HG03175 (cell line): ENCODE results near the gene DUSP8.

Experiments
- ATAC-seq: cut with Tn5 transposase; IDR thresholded peaks from one replicate; pipeline ENCODE4 v1.9.1; 2021; ENCODE audit warnings: mild to moderate bottlenecking, moderate library complexity; ENCODE audit not compliant: unreplicated experiment

The DUSP8 gene

GRCh38 chr11:1556278-1556902 is 15.7 kb downstream of the DUSP8 start:
- ATAC-seq = no peak

DNA sequence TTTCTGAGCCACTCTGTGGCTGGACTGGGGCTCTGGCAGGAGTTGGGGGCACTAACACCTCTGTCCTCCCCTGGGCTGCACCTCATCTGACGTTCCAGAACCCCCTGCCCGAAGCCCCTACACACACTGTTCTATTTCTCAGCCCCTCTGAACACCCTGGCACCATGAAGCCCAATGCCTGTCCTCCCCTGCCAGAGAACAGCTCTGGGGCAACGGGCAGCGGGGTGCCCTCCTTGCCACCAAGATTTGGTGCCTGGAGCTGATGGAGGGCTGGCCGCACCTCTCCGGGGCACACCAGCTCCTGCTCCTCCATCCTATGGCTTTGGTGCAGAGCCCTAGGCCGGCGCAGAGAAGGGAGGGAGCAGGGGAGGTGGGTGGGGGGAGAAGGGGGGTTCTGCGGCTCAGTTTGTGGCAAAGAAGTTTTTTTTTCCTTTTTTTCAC is 16.3 kb downstream of the DUSP8 start:
- no peak for ATAC-seq

DNA sequence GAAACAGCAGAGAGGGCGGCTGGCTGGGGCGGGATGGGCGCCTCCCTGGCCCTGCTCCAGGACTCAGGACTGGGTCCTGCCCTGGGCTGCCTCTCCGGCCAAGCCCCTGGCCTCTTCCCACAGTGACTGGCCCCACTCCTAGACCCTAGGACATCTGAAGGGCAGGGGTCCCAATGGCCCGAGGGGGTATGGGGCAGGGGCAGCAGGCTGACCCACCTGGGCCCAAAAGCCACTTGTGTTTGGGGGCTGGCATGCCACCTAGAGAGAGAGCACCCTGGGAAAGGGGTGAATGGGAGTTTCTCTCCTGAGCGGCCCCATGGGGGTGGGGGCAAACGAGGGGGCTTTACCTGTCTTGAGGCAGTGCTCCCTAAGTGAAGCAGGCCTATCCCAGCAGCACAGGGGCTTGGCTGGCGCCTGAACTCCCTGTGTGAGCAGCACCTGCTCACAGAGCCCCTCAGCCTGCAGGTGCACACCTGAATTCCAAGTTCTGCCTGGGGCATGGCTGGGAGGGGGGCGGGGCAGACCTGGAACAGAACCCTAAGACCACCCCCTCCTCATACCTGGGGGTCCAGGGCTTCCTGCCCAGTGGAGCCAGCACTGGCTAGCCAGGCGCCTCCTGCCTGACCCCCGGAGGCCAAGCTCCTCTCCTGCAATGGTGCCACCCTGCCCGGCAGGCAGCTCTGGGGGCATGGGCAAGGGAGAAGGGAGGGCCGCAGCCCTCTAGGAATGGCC is 16.9 kb downstream of the DUSP8 start:
- ATAC-seq = no peak

DNA sequence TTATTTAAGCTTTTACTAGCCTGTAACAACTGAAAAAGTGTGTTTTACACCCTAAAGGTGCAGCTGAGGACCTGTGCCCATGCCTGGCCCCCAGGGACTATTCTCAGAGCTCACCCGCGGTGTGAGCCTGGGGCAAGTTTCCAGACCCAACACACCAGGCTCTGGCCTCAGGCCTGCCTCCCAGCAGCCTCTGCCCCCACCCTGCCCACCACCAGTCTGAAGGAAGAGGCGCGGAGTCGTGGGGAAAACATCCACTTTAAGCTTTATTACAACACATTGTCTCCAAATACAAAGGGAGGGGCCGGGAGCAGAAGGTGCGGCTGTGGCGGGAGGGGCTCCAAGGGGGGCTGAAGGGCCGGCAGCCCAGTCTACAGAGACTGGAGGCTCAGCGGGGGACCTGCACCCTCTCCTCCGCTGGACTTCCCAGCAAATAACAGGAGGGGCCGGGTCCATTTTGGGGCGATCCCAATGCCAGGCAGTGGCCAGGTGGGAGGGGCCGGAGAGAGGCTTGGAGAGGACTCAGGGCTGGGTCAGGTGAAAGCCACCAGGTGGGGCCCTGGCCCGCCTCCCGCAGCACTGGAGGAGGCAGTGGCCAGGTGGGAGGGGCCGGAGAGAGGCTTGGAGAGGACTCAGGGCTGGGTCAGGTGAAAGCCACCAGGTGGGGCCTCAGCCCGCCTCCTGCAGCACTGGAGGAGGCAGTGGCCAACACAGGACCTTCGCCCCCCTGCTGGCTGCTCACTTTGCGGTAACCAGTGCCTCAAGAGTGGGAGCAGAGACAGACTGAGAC is 18.1 kb downstream of the DUSP8 start:
- ATAC-seq = no peak

- ATAC-seq = no peak
These were observed 22.4 kb downstream of the DUSP8 start for GRCh38 chr11:1549338-1550330.

DNA sequence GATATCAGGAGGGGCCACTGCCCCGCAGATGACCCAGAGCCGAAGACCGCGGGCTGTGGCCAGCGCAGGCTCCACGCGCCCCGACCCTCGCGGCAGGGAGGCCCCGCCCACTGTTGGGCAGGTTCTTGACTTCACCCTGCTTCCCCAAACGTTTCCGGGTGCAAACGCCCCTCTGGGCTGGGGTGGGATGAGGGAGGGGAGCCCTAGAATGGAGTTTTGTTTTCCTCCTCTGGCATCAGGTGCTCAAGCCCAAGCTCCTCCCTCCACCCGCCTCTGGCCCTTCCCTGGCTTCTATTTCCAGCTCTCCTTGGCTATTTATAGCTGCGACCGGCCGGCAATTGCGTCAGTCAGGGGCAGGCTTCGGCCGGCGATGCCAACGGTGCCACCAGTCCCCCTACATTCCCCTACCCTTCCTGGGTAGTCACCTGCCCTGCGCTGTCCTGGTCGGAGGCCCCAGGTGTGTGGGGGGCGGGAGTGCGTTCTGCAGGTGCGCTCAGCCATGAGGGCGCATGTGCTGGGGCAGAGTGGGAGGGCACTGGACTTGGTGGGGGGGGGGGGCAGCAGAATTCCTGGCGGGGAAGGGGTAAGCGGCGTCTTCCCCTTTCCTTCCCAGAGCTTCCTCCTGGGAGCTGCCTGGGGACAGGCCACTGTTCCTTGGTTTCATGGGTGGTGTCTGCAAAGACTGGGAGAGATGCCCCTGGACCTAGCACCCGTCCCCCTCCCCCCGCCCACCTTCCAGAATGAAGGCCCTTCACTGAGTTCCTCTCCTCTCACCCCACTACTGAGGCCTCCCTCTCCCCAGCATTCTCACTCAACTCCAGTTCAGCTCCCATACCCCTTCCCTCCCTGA is 23.6 kb downstream of the DUSP8 start:
- no peak for ATAC-seq

- no peak for ATAC-seq
These were observed 24.5 kb downstream of the DUSP8 start for GRCh38 chr11:1547467-1548098.

- ATAC-seq = no peak
These were observed 25.3 kb downstream of the DUSP8 start for GRCh38 chr11:1546536-1547466.

DNA sequence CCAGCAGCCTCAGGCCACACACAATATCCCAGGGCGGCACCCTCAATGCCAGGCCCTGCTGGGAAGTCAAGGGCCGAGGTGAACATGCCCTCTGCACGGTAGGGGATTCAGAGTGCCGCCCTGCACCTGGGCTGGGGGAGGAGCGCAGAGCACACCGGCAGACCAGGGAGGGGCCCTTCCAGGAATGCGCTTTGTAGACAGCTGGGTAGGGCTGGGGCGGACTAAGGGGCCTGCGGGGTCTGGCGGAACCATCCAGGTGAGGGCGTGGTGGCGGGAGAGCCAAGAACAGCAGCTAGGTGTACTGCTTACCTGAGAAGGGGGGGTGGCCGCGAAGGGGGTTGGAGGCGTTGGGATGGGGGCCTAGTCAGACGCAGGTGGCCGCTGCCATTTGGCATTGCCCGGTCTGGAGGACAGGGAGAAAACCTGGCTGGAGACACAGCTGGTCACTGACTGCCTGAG is 26.0 kb downstream of the DUSP8 start:
- ATAC-seq = no peak

- no peak for ATAC-seq
These were observed 26.6 kb downstream of the DUSP8 start for GRCh38 chr11:1545432-1545831.

- no peak for ATAC-seq
These were observed 27.5 kb downstream of the DUSP8 start for GRCh38 chr11:1544536-1544935.

DNA sequence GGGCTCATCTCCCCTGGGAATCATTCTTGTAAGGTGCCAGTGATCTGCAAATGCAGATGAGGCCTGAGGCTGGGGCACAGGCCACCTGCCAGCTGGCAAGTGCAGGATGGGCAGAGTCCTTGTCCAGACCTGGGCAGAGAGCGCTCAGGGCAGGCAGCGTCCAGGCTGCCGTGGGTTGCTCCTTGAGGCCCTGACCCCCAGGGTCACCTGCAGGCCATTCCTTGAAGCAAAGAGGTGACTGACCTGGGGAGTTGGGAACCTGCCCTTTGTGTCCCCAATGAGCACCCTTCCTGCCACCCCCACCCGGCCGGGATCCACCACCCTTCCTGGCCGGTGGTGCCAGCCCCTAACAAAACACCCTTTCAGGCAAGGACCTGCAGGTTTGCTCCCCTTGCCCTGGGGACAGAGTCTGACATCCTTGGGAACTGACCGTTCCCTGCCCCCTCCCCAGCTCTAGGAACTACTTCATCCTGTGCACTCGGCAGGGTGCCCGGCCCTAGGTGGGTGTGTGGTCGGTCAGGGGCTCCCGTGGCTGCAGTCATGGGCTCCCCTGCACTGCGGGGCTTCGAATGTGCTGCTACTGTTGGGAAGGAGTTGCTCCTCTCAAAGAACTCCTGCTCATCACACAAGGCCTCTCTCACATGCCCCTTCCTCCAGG is 28.3 kb downstream of the DUSP8 start:
- ATAC-seq = no peak

DNA sequence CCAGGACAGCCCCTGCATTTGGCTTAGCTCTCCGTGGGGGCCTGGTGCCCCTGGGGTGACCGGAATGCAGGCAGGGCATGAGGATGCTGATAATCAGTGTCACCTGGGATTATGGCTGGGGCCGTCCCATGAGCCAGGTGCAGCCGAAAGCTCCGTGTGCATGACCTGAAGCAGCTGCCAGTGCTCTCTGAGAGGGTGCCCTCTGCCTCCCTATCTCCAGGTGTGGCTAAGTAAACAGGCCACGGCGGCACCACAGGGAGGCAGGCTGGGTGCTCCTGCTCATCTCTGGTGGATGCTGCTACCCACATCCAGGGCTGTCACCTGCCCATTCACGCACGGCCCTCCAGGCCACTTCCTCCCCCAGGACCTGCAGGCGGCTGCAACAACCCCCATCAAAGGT is 29.8 kb downstream of the DUSP8 start:
- no peak for ATAC-seq

DNA sequence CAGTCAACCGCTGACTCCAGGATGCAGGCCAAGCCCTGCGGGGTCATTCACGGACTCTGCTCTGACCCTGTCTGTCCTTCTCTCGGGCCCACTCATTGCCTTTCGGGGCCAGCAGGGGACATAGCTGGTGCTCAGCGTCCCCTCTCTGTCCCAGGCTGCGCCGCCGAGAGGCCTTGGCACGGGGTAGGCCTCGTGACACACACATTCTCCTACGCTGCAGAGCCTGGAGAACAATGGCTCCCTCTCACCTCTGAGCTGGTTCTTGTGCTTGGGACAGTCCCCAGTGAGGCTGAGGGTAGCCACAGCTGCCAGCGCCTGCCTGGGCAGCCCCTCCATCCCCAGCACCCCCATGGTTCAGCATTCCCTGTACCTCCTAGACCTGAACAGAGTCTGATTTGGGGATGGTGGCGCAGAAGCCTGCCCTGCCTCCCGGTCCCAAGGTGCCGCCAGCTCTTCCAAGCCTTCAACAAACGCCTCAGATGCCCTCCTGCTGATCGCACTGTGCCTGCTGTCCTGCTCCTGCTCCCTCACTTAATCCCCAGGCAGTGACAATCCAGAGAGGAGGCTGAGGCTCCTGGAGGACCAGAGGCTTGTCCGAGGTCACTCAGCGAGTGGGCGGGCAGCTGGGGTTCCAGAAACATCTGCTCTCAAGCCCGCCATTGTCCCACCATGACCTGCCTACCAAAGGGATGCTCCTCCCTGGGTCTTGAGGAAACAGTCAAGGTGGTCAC is 30.4 kb downstream of the DUSP8 start:
- ATAC-seq = no peak

- no peak for ATAC-seq
These were observed 32.0 kb downstream of the DUSP8 start for GRCh38 chr11:1540074-1540473.

DNA sequence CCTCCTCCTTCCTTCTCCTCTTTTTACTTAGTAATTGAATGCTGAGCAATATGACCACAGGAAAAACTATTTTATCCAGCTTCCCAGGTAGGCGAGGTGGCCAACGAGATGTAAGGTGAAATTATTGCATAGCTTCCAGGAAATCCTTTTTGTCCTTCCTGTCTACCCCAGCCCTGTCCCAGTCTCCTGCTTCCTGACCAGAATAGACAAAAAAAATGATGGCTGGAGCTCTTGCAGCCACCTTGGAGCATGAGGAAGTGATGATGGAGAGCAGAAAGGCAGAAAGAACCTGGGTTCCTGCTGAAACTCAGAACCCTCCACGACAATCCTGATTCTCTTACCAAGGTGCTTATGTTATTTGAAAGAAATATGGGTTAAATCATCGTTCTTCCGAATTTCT is 33.9 kb downstream of the DUSP8 start:
- ATAC-seq = no peak
